ENCODE data around the gene KCNC2. TPM values are rescaled to one million over a fixed set of nuclear protein-coding genes. Genes with fewer than 3 reads are reported as not detected.

Gene KCNC2
- total and polyA plus RNA-seq, 7 donors = under 0.01 to 1.1 (median 0.41) TPM; not detected in 2

DNA sequence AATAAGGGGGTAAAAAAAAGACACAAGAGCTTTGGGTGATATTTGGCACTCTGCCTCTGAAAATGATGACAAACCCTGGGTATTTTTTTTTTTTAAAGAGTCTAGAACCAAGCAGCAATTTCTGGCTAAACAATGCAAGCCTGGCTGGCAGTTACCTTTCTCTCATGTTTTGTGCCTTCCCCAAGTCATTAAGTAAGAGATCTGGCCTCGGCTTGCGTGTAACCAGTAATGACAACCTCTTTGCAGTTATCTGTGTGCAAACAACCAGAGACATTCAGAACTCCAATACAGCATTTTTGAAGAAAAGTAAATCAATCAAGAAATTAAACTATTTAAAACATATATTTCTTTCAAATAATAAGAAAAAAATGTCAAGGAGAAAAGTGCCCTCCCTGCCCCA, 167.5 kb downstream of the KCNC2 start:
- H3K9me3 ChIP-seq = no peaks in the 10 kb centered on the region
- TF ChIP-seq POLR2AphosphoS5 (IDR thresholded peaks at IDR 0.05) (no peak), POLR2A (IDR thresholded peaks at IDR 0.05) (no peak)
- TF ChIP-seq, protein P1, sequence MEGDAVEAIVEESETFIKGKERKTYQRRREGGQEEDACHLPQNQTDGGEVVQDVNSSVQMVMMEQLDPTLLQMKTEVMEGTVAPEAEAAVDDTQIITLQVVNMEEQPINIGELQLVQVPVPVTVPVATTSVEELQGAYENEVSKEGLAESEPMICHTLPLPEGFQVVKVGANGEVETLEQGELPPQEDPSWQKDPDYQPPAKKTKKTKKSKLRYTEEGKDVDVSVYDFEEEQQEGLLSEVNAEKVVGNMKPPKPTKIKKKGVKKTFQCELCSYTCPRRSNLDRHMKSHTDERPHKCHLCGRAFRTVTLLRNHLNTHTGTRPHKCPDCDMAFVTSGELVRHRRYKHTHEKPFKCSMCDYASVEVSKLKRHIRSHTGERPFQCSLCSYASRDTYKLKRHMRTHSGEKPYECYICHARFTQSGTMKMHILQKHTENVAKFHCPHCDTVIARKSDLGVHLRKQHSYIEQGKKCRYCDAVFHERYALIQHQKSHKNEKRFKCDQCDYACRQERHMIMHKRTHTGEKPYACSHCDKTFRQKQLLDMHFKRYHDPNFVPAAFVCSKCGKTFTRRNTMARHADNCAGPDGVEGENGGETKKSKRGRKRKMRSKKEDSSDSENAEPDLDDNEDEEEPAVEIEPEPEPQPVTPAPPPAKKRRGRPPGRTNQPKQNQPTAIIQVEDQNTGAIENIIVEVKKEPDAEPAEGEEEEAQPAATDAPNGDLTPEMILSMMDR (IDR thresholded peaks at IDR 0.05) = no peak
- no peaks in the 10 kb centered on the region for H3K27me3 ChIP-seq
- H3K36me3 ChIP-seq = no peaks in the 10 kb centered on the region
- intact Hi-C loops (cut with DNase I) = no loop called here
- H3K4me3 ChIP-seq = no peak overlapping the region
- DNase-seq = no peak
- H3K4me1 ChIP-seq = no peaks in the 10 kb centered on the region
- no peak overlapping the region for H3K27ac ChIP-seq
- WGBS, 2 donors = 90 to 93% methylated on average over 2 of the region's 2 CpGs

GRCh38 chr12:75041472-75041871, 168.2 kb downstream of the KCNC2 start:
- Histone ChIP-seq H3K27ac (no peak overlapping the region), H3K36me3 (no peaks in the 10 kb centered on the region), H3K4me3 (no peak overlapping the region), H3K27me3 (no peaks in the 10 kb centered on the region), H3K9me3 (no peaks in the 10 kb centered on the region), H3K4me1 (no peaks in the 10 kb centered on the region)
- 74 to 81% methylated on average over 4 of the region's 4 CpGs for WGBS, 2 donors
- intact Hi-C loops (cut with DNase I) = no loop called here
- no peak for DNase-seq
- TF ChIP-seq, protein P1 (IDR thresholded peaks at IDR 0.05) = no peak
- no peak for TF ChIP-seq EP300 (IDR thresholded peaks at IDR 0.05)
- no peak for TF ChIP-seq POLR2AphosphoS5 (IDR thresholded peaks at IDR 0.05)
- TF ChIP-seq POLR2A (IDR thresholded peaks at IDR 0.05) = no peak

GRCh38 chr12:75020068-75020557, 189.5 kb downstream of the KCNC2 start:
- Histone ChIP-seq H3K36me3 (no peaks in the 10 kb centered on the region), H3K4me1 (no peaks in the 10 kb centered on the region), H3K9me3 (peaks cover 9 to 22% (median 15%) of the 10 kb centered on the region in 4 donors), H3K27ac (no peak overlapping the region), H3K4me3 (no peak overlapping the region), H3K27me3 (no peaks in the 10 kb centered on the region)
- TF ChIP-seq POLR2AphosphoS5 (IDR thresholded peaks at IDR 0.05) = no peak
- TF ChIP-seq EP300 (IDR thresholded peaks at IDR 0.05) = no peak
- TF ChIP-seq, protein P1 (IDR thresholded peaks at IDR 0.05) = no peak
- TF ChIP-seq POLR2A (IDR thresholded peaks at IDR 0.05) = no peak
- intact Hi-C loops (cut with DNase I) = no loop called here
- WGBS, 2 donors = 77 to 80% methylated on average over 9 of the region's 9 CpGs
- DNase-seq = no peak

DNA sequence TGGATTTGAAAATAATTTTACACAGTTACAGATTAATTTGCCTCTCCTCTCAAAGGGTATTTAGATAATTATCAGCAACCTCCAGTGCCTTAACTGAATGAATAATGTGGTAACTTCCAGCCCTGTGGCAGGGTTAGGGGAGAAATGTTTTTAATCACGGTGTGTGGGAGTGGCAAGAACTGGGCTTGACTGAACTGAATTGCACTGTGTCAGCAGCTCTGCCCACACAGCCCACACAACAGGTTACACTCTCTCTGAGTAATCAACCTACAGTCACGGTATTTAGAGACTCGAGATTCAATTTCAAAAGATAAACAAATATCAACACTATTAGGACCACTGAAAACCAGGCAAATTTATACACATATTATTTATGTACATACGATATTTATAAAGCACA, 198.5 kb downstream of the KCNC2 start:
- Histone ChIP-seq H3K36me3 (no peaks in the 10 kb centered on the region), H3K27ac (no peak overlapping the region), H3K27me3 (no peaks in the 10 kb centered on the region), H3K9me3 (no peaks in the 10 kb centered on the region), H3K4me3 (no peak overlapping the region), H3K4me1 (no peaks in the 10 kb centered on the region)
- WGBS, 2 donors = 78 to 82% methylated on average over 4 of the region's 4 CpGs
- DNase-seq = no peak
- intact Hi-C loops (cut with DNase I) = no loop called here
- TF ChIP-seq POLR2A (IDR thresholded peaks at IDR 0.05) (no peak), POLR2AphosphoS5 (IDR thresholded peaks at IDR 0.05) (no peak), EP300 (IDR thresholded peaks at IDR 0.05) (no peak)
- TF ChIP-seq, protein P1 (IDR thresholded peaks at IDR 0.05) = no peak

DNA sequence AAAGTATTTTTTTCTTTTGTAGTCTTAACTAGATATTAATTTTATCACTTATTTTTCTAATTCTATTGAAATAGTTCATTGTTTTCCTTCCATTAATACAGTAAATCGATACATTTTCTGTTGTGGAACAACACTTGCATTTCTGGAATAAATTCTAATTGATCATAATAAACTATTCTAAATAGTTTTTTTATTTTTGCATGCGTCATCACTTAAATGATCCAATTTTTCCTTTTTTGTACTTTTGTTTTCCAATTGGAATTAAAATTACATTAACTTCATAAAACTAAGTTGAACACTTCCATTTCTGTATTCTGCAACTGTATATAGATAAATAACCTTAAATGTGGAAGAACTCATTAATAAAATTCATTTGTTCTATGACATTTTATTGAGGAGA, 202.5 kb downstream of the KCNC2 start:
- H3K27me3 ChIP-seq = no peaks in the 10 kb centered on the region
- H3K9me3 ChIP-seq = no peaks in the 10 kb centered on the region
- H3K36me3 ChIP-seq = no peaks in the 10 kb centered on the region
- TF ChIP-seq POLR2A (IDR thresholded peaks at IDR 0.05) (no peak), POLR2AphosphoS5 (IDR thresholded peaks at IDR 0.05) (no peak), EP300 (IDR thresholded peaks at IDR 0.05) (no peak)
- TF ChIP-seq, protein P1 (IDR thresholded peaks at IDR 0.05) = no peak
- 78 to 80% methylated on average over 2 of the region's 2 CpGs for WGBS, 2 donors
- no peak for DNase-seq
- no peak overlapping the region for H3K4me3 ChIP-seq
- H3K27ac ChIP-seq = no peak overlapping the region
- no peaks in the 10 kb centered on the region for H3K4me1 ChIP-seq
- intact Hi-C loops (cut with DNase I) = no loop called here
